SU-DHL-6 (cell line): Measurements from ENCODE around the gene STIMATE.

Source experiments
- H2AFZ ChIP-seq: fragments of 200-600 bp; sonication (generic); 2 replicates; pipeline ENCODE4 v1.6.1; 2014; ENCODE audit warnings: low read depth, mild to moderate bottlenecking, moderate library complexity, mixed read lengths, antibody characterized with exemption, low read length; ENCODE audit not compliant: severe bottlenecking
- H3F3A ChIP-seq: fragments of 200-600 bp; shearing (Covaris generic); 2 replicates; pipeline ENCODE4 v1.6.0; 2016; ENCODE audit warnings: antibody characterized with exemption, mild to moderate bottlenecking; ENCODE audit not compliant: insufficient read depth
- H3K27ac ChIP-seq: fragments of 200-600 bp; sonication (generic); 2 replicates; pipeline ENCODE4 v1.5.1; 2016; ENCODE audit warnings: low read depth, mild to moderate bottlenecking, low read length, moderate library complexity, mixed read lengths
- H3K27me3 ChIP-seq: fragments of 200-600 bp; sonication (generic), shearing (Covaris generic); 2 replicates; pipeline ENCODE4 v1.6.0; 2014; ENCODE audit warnings: mild to moderate bottlenecking, low read length
- H3K36me3 ChIP-seq: fragments of 200-600 bp; sonication (generic); 2 replicates; pipeline ENCODE4 v1.6.1; 2014; ENCODE audit warnings: mild to moderate bottlenecking, low read length, mixed read lengths
- H3K4me2 ChIP-seq: fragments of 300-600, 200-600 bp; shearing (Covaris generic), sonication (generic); 2 replicates; pipeline ENCODE4 v1.6.0; 2014; ENCODE audit warnings: low read length, low read depth, mild to moderate bottlenecking; ENCODE audit not compliant: poor library complexity, severe bottlenecking
- H3K4me3 ChIP-seq: fragments of 200-600 bp; sonication (generic); 2 replicates; pipeline ENCODE4 v1.5.1; 2014; ENCODE audit warnings: antibody characterized with exemption, low read length, mild to moderate bottlenecking, mixed read lengths; ENCODE audit not compliant: insufficient read depth, poor library complexity, severe bottlenecking
- H3K79me2 ChIP-seq: fragments of 200-600 bp; sonication (generic); 2 replicates; pipeline ENCODE4 v1.6.1; 2014; ENCODE audit warnings: mild to moderate bottlenecking, low read length, moderate library complexity; ENCODE audit not compliant: insufficient read depth
- H3K9ac ChIP-seq: fragments of 200-600 bp; sonication (generic); 2 replicates; pipeline ENCODE4 v1.7.0; 2014; ENCODE audit warnings: mild to moderate bottlenecking, low read length
- H3K9me2 ChIP-seq: fragments of 200-600 bp; sonication (generic); replicated peaks from 2 replicates; pipeline ENCODE4 v1.6.1; 2014; ENCODE audit warnings: low read length; ENCODE audit not compliant: insufficient read depth
- H3K9me3 ChIP-seq: fragments of 200-600 bp; sonication (generic); 2 replicates; pipeline ENCODE4 v1.6.1; 2014; ENCODE audit warnings: low read length, mixed read lengths; ENCODE audit not compliant: insufficient read depth
- H4K20me1 ChIP-seq: fragments of 200-600 bp; sonication (generic); 2 replicates; pipeline ENCODE4 v1.6.1; 2014; ENCODE audit warnings: low read depth, mild to moderate bottlenecking, antibody characterized with exemption, low read length, moderate library complexity, mixed read lengths
- EZH2phosphoT487 ChIP-seq: fragments of 200-600 bp; sonication (generic), shearing (Covaris generic); conservative IDR thresholded peaks from 2 replicates; pipeline ENCODE4 v1.6.1; 2018; ENCODE audit warnings: mild to moderate bottlenecking, antibody characterized with exemption, low read length, moderate library complexity, mixed read lengths
- TF ChIP-seq, protein P1 (sequence below): fragments of 200-600 bp; sonication (generic); IDR thresholded peaks from one replicate; pipeline ENCODE4 v1.5.1; 2017; ENCODE audit warnings: antibody characterized with exemption, mild to moderate bottlenecking, low read length, moderate library complexity; ENCODE audit not compliant: insufficient read depth, poor library complexity, severe bottlenecking

The STIMATE gene

DNA sequence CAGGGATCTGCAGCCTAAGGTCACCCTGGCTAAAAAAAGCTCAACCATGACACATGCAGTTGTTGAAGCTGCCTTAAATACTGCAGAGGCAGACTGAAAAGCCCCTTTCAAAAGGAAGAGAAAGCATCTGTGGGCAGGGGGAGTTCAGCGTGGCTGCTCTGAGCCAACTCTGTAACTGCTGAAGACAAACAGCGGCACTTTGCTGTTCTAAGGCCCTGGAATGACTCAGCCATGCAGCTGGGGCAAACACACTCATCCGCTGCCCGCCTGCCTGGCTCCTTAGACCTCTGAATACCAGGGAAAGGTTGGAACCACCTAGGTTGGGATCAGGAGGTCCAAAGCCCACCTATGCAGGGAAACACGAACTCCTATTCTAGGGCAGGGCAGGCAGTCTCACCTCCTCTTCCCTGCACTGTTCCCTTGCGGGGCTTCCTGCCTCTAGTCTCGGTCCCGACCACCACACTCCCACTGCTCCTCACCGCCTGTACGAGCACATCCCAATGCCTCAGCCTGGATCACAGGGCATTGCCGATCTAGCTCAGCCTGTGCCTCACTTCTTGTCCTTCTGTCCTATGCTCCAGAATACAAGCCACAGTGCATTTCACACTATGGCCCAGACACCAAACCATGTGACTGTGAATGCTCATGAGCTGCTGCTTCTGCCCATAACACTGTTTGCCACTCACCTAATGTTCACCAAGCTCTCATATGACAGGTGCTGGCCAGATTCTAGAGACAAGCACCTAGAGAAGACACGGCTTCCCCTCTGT, 56.0 kb downstream of the STIMATE start:
- Histone ChIP-seq H3F3A (no peaks in the 10 kb centered on the region), H3K4me2 (no peak overlapping the region), H3K9me2 (no peaks in the 10 kb centered on the region), H2AFZ (no peak overlapping the region), H3K4me3 (no peak overlapping the region), H4K20me1 (no peaks in the 10 kb centered on the region), H3K36me3 (no peaks in the 10 kb centered on the region), H3K27me3 (no peaks in the 10 kb centered on the region), H3K9me3 (no peaks in the 10 kb centered on the region), H3K79me2 (no peaks in the 10 kb centered on the region), H3K27ac (no peak overlapping the region), H3K9ac (no peak overlapping the region)
- TF ChIP-seq, protein P1, sequence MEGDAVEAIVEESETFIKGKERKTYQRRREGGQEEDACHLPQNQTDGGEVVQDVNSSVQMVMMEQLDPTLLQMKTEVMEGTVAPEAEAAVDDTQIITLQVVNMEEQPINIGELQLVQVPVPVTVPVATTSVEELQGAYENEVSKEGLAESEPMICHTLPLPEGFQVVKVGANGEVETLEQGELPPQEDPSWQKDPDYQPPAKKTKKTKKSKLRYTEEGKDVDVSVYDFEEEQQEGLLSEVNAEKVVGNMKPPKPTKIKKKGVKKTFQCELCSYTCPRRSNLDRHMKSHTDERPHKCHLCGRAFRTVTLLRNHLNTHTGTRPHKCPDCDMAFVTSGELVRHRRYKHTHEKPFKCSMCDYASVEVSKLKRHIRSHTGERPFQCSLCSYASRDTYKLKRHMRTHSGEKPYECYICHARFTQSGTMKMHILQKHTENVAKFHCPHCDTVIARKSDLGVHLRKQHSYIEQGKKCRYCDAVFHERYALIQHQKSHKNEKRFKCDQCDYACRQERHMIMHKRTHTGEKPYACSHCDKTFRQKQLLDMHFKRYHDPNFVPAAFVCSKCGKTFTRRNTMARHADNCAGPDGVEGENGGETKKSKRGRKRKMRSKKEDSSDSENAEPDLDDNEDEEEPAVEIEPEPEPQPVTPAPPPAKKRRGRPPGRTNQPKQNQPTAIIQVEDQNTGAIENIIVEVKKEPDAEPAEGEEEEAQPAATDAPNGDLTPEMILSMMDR = no peak
- no peak for TF ChIP-seq EZH2phosphoT487

DNA sequence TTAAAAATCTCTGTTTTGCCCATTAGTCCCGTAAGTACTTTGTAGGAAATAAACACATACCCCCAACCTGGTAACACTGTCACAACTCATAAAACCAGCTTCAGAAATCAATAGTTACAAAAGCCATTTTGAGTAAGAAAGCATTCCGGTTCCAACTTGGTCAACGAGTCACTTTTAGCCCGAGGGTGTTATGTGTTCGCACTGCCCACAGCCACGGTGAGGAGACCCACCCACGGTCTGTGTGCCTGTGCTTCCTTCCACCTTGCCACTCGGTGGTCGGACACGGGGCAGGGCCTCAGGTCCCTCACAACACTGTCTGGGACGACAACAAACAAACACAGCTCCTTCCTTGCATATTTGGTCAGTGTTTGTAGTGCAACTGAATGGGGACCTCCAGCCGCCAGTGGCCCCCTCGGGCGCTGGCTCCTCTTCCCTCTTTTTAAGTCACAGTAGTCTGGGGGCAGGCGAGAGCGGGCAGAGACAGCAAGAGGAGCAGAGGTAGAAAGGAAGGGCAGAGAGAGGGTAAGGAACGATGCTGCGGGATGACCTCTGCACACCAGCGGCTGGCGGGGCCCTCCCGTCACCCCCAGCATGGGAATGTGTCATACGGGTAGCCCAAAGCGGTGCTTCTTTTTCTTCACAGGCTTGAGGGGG, 57.3 kb downstream of the STIMATE start:
- Histone ChIP-seq H3K79me2 (no peaks in the 10 kb centered on the region), H4K20me1 (no peaks in the 10 kb centered on the region), H3K9me3 (no peaks in the 10 kb centered on the region), H3F3A (no peaks in the 10 kb centered on the region), H3K4me3 (no peak overlapping the region), H3K9me2 (no peaks in the 10 kb centered on the region), H3K36me3 (no peaks in the 10 kb centered on the region), H3K9ac (no peak overlapping the region), H2AFZ (no peak overlapping the region), H3K27me3 (no peaks in the 10 kb centered on the region), H3K4me2 (no peak overlapping the region), H3K27ac (no peak overlapping the region)
- no peak for TF ChIP-seq EZH2phosphoT487
- TF ChIP-seq, protein P1 = no peak

DNA sequence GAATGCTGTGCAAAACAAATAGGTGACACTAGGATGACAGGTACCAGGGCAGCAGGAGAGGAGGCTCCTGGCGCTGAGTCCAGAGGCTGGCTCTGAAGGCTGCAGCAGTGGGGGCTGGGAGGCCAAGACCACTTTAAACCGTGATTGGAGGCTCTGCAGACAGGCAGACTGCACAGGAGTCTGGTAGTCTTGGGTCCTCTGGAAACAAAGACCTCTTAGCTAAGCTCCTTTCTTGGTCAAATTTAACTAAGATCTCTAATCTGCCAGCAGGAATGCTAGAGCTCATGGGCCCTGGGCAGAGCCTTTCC, 58.1 kb downstream of the STIMATE start:
- no peak overlapping the region for H2AFZ ChIP-seq
- H3K4me3 ChIP-seq = no peak overlapping the region
- H3K79me2 ChIP-seq = no peaks in the 10 kb centered on the region
- H3K4me2 ChIP-seq = no peak overlapping the region
- H3K27ac ChIP-seq = no peak overlapping the region
- H3K9me3 ChIP-seq = no peaks in the 10 kb centered on the region
- H3F3A ChIP-seq = no peaks in the 10 kb centered on the region
- H3K9ac ChIP-seq = no peak overlapping the region
- H4K20me1 ChIP-seq = no peaks in the 10 kb centered on the region
- no peaks in the 10 kb centered on the region for H3K36me3 ChIP-seq
- TF ChIP-seq, protein P1 = no peak
- TF ChIP-seq EZH2phosphoT487 = no peak
- no peaks in the 10 kb centered on the region for H3K9me2 ChIP-seq
- H3K27me3 ChIP-seq = no peaks in the 10 kb centered on the region
